Measurements from ENCODE around the gene FCGR2B.
"Not testable (repeated sequence)": the region's sequence is repeated elsewhere in the genome, so short reads cannot be mapped to it uniquely, and the experiment has no call there.

FCGR2B gene

DNA sequence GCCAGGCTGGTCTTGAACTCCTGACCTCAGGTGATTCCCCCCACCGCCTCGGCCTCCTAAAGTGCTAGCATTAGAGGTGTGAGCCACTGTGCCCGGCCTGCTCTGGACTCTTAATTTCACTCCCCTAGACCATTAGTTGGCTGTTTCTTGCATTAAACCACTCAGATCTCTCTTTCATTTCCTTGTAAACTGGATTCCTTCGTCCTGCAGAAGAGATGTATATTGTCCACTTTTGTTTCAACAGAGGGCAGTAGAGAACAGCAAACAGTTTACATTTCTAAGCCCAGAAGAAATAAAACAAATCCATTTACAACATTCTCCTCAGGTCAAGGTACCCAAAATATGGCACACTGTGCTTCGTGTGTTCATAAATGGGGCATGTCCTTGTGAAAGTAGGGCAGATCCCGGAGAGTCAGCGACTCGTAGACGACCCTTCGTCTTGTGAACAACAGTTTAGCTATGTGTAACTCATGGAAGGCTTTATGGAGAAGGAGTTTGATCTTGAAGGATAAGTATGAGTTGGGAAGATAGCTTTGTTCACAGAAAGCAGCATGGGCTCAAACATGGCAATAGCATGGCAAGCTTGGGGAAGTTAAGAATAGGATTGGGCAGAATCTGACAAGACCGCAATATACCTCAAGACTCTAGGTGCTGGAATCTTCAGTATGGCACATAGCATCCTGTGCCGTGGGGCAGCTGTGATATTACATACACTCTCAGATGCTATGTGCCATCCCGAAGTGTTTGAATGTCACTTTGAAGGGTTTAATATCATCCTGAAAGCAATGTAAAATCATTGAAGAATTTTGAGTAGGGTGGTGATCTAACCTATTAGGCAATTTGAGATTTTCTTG is 15.2 kb upstream of the FCGR2B start:
- peak; percentile 51 for DNase-seq

DNA sequence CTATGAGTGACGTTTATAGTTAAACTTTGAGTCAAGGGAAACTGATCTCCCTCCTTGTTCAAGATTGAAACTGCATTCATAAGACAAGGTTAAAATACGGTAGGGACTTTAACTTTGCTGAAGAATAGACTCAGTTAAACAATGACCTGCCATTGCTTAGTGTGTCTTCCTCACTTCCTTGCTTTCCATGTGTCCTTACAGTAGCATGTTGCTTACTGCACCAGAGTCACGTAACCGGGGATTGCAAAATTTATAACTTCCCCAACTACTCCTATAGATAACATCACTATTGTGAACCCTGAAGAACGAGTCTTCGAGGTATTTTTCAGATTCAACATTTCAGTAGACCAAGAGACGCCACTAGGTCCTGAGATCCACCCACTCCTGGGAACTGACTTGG is 9.4 kb upstream of the FCGR2B start:
- not testable (repeated sequence) for DNase-seq

DNA sequence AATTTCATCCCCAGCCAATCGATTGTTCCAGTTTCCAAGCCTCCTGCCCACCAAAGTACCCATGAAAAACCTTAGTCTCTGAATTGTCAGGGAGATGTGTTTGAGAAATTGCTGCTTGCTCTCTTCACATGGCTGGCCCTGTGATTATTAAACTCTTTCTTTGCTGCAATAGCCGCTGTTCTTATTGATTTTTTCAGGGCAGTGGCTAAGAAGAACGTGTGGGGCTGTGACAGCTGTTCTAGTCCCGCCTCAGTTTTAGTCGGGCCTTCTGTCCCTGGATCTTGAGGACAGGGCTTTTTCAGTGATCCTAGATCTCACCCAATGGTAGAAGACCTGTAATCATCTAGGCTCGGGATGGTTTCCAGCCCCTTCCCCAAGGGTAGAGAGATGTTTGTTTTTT is 9.0 kb upstream of the FCGR2B start:
- DNase-seq: not testable (repeated sequence)

DNA sequence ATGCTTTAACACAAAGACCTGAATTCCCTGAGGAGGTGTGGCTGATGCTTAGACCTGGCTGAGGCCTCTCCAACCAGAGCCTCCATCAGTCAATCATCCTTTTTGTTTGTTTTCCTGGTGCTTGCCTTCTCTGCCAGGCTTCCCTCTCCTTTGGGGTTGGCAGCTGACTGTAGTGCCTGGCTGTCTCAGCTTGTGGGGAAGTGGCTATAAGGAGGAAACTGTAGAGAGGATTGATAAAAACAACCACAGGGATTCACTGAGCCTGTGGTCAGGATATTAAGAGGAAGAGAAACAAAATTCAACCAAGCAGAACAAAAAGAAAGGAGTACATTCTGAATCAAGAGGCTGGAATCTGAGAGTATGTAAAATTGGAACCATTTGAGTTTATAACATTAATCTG is 4.4 kb upstream of the FCGR2B start:
- not testable (repeated sequence) for DNase-seq

DNA sequence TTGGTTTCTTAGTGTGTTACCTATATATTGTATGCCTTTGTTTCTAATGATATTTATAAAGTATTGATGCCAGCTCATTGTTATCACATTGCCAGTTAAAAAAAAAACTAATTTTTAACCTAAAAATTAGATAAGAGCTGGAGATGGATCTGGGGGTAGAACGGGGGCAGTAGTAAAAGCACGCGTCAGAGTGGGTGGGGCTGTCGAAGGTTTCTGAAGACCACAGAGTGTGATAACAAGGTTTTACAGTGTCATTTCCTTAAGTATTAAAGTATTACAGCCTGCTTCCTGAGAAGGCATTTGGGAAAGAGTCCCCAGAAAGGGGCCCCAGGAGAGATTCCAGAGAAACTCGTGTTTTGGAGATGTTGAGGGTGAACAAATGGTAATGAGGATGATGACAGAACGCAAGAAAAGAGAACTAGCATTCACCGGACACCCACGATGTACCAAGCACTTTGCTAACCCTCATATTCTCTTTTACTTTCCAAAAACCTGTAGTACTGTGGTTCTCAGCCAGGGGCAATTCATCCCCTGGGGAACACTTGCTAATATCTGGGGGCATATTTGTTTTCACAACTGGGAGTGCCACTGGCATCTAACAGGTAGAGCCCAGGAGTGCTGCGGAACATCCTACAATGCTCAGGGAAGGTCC is 1.2 kb upstream of the FCGR2B start:
- DNase-seq: not testable (repeated sequence)

DNA sequence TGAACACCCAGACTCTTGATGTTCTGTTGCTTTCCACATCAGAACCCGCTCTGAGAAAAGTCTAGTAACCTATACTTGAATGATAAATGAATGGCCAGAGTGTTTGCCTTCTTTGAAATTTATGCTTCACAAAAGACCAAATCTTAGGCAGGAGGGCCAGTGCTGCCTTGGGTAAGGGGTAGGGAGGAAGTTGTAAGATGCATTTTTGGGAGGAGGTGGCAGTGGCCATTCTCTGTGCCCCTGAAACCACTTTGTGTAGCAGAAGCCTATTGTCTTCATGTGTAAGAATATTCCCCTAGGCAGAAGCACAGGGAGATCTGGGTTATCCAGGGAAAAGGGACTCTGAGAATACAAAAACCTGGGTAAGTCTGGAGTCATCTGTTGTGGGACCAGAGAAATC is 626 bp downstream of the FCGR2B start:
- not testable (repeated sequence) for DNase-seq

DNA sequence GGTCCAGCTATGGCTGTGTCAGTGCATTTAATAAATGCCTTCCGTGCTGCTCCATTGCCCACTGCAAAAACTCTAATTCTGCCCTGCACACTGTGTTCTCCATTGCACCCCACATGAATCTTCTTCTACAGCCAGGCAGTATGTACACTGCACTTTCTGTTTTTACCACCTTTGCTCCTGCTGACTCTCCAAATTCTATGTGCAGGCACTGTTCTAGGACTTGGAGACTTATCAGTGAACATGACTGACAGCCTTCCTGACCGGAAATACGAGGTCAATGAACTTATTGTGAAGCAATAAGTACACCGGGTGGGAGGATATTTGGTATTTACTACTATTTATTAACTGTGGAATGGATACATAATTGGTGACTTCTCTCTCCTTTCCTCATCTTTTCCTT is 1.7 kb downstream of the FCGR2B start:
- not testable (repeated sequence) for DNase-seq

DNA sequence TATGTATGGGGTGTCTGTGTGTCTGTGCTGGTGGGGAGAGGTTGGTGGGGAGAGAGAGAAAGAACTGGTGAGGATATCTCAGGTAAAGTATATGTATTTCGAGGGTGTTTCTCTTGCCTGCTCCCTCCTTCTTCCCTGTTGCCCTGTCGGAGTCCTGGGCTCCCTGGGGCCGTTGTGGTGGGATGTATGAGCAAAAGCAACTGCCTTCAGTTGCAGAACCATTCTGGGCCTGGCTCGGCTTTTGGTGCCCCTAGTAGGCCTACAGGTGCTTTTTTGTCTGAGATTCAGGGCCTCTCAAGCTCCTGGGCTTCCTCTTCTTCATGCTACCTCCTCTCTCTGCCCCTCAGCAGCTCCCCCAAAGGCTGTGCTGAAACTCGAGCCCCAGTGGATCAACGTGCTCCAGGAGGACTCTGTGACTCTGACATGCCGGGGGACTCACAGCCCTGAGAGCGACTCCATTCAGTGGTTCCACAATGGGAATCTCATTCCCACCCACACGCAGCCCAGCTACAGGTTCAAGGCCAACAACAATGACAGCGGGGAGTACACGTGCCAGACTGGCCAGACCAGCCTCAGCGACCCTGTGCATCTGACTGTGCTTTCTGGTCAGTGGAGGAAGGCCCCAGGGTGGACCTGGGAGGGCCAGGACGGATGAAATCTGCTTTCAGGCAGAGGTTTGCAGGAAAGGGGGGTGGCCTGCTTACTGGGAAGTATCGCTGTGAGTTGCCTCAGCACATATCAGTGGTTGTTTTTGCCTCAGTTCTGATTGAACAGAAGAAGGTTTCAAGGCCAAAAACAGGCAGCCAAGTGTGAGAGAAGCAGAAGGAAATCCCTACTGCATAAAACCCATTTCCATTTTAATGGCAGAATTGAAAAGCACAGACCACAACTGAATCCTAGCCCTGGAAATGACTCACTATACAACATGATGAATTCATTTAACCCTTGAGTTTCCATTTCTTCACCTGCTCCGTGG is 8.4 kb downstream of the FCGR2B start:
- DNase-seq: peak; percentile 6

DNA sequence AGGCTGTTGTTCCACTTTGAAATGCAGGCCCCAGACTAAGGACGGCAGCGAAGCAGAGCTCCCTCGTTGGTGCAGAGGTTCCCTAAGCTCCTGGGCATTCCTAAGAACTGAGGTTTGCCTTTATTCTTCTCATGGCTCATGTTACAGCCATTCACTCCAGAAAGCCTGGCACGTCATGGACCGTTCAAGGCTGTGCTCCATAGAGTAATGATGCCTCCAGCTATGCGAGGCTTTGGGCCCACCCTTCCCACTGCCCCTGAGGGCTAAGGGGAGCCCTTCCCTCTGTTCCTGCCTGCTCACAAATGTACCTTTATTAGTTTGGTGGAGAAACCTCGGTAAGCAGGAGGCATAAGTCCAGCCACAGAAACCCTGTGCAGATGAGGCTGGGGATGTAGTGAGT is 10.5 kb downstream of the FCGR2B start:
- DNase-seq: peak; percentile 9

DNA sequence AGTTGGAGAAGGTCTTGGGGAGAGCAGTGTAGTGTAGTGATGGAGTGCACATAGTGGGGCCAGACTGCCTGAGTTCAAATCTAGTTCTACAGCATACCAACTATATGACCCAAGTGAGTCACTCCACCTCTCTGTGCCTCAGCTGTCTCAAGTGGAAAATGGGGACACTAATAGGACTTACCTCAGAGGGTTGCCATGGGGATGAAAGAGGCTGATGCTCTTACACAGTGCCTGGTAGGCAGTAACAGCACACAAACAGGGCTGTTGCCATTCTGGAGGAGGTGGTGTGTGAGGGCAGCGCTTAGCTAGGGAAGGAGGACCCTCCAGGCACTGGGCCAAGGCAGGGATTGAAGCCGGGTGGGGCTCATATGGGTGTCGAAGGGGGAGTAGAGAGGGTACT is 11.5 kb downstream of the FCGR2B start:
- not testable (repeated sequence) for DNase-seq

DNA sequence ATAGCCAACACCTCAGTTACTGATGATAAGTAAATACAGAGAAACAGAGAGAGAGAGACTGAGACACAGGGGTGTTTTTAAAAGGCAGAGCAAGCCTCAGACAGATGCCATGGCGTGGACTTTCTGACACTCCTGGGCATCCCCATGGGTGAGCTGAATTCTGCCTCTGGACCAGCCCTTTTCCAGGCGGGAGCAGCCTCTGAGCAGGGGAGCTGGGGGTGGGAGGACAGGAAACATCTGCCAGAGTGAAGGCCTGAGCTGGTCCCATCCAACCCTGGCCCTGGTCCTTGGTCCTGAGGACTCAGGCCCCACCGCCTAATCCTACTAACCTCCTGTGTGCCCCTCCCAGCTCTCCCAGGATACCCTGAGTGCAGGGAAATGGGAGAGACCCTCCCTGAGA is 12.0 kb downstream of the FCGR2B start:
- DNase-seq: not testable (repeated sequence)

DNA sequence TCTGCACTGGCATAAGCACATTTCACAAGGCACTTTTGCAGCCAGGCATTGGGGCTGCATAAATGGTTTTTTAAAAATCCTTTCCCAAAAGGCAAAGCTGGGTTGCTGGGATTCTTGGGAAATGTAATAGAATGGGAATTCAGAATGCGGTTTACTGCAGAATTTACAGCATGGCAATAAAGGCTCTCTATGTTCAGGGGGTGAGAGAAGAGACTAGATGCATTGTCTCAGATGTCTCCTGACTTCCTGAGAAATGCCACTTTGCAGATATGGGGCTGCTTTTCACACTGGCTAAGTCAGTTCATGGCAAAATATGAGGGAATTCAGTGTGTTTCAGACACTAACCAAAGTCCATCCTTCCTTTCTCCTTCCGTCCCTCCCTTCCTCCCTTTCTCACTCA is 13.5 kb downstream of the FCGR2B start:
- DNase-seq: no peak

DNA sequence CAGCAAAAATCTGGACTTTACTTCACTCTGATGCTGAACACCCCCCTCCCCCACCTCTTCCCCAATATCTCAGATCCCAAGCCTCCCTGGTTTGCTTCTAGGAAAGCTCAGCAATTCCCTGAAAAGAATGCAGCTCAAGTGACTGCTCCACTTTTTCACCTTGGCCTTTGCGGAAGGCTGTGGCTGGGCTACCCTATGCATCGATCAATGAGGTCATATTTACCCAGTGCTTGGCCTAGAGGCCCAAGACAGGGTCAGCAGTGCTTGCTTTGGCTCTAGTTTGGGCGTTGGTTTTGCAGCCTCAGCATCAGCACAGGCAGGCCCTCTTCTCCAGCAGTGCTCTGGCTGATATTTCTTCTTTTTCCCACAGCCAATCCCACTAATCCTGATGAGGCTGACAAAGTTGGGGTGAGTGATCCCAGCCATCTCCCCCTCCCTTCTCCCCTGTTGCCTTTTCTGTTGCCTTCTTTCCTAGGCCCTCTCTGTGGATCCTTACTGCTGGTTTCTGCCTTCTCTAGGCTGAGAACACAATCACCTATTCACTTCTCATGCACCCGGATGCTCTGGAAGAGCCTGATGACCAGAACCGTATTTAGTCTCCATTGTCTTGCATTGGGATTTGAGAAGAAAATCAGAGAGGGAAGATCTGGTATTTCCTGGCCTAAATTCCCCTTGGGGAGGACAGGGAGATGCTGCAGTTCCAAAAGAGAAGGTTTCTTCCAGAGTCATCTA is 14.2 kb downstream of the FCGR2B start:
- no peak for DNase-seq

DNA sequence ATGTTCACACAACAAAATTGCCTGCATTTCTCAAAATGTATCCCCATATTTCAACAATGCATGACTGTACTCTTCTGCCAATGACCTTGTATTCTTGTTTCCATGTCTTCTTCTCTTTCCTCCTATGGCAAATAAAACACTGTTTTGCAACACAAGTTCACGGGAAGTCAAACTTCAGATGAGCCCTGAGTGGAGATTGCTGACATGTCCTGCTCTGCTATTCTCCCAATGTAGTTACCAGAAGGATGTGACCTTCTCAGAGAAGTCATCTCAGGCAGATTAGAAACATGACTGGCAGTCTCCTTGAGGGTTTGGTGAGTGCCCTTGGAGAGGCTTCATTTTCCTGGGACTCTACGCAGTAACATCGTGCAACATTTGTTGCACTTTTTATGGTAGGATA is 15.6 kb downstream of the FCGR2B start:
- no peak for DNase-seq

DNA sequence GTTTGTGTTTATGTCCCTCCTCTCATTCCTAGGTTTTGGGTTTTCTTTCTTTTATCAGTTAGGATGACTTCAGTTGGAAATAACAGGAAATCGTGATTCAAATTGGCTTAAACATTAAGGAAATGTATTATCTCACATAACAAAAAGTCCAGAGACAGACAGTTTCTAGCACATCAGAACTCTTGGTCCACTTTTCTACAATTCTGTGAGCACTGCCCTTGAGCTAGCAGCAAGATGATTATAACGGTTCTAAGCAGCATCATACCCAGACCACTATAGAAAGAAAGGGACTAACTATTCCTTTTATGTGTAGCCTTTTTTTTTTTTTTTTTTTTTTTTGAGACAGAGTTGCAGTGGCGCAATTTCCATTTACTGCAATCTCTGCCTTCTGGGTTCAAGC is 18.9 kb downstream of the FCGR2B start:
- DNase-seq: no peak

DNA sequence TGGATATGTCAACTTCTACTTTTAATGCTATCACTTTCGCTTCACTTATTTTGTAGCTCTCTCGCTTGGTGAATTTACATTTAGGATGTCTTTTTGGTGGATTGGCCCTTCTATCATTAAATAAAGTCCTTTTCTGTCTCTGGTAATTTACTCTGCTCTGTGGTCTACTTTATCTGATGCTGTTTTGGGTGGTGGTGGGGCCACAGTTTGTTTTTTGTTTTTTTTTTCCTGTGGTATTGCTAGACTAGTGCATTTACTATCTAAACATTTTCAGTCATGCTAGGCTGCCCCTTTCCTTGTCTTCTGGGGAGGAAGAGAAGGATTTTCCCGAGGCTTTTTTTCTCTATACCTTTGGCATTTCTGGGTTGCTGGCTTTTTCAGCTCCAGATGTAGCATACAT is 26.0 kb downstream of the FCGR2B start:
- DNase-seq: no peak

DNA sequence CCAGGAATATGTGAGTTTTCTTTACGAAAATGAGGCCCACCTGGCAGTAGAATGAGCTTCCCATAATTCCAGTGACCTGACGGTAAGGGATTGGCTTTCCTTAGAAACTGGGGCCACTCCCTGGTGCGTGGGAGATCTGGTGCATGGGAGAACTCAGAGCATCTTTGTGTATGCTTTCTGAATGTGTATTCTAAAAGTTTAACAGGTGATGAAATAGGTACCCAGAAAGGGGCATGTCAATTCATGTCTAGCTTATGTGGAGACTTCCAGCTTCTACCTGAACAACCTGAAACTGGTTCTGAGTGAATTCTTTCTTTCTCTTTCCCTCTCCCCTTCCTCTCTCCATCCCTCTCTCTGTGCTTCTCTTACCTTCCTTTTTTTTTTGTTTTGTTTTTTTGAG is 28.9 kb downstream of the FCGR2B start:
- DNase-seq: no peak

DNA sequence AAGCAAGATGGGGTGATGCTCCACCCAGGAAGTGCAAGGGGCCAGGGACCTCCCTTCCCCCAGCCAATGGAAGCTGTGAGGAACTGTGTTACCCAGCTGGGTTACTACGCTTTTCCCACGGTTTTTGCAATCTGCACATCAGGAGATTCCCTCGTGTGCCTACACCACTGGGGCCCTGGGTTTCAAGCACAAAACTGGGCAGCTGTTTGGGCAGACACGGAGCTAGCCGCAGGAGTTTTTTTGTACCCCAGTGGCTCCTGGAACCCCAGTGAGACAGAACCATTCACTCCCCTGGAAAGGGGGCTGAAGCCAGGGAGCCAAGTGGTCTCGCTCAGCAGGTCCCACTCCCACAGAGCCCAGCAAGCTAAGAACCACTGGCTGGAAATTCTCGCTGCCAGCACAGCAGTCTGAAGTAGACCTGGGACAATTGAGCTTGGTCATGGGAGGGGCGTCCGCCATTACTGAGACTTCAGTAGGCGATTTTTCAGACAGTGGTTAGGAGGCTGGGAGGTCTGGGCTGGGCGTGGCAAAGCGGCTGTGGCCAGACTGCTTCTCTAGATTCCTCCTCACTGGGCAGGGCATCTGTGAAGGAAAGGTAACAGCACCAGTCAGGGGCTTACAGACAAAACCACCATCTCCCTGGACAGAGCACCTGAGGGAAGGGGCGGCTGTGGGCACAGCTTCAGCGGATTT is 30.2 kb downstream of the FCGR2B start:
- not testable (repeated sequence) for DNase-seq

DNA sequence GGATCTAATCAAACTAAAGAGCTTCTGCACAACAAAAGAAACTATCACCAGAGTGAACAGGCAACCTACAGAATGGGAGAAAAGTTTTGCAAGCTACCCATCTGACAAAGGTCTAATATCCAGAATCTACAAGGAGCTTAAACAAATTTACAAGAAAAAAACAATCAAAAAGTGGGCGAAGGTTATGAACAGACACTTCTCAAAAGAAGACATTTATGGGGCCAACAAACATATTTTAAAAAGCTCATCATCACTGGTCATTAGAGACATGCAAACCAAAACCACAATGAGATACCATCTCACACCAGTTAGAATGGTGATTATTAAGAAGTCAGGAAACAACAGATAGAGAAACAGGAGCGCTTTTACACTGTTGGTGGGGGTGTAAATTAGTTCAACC is 35.4 kb downstream of the FCGR2B start:
- DNase-seq: not testable (repeated sequence)

DNA sequence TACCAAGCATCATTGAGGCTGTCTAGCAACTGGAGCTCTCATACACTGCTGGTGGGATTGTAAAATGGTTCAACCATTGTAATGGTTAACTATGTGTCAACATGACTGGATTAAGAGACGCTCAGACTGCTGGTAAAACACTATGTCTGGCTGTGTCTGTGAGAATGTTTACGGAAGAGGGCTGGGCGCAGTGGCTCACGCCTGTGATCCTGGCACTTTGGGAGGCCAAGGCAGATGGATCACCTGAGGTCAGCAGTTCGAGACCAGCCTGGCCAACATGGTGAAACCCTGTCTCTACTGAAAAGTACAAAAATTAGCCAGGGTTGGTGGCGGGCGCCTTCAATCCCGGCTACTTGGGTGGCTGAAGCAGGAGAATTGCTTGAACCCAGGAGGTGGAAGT is 39.3 kb downstream of the FCGR2B start:
- no peak for DNase-seq

DNA sequence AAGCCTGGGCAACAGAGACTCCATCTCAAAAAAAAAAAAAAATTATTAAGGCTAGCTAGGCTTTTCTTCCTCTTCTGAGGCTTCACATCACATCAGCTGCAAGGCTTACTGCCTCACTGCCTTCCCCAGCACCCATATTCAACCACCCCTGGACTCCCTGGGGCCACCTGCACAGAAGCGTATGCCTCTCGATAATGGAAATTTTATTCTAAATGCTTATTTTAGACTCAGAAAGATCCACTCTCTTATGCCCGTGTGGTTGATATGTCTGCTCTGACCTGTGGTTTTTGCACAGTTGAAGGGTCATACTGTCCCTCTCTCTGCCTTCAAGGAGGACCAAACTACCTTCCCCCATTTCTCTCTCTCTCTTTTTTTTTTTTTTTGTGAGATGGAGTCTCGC is 42.6 kb downstream of the FCGR2B start:
- no peak for DNase-seq

DNA sequence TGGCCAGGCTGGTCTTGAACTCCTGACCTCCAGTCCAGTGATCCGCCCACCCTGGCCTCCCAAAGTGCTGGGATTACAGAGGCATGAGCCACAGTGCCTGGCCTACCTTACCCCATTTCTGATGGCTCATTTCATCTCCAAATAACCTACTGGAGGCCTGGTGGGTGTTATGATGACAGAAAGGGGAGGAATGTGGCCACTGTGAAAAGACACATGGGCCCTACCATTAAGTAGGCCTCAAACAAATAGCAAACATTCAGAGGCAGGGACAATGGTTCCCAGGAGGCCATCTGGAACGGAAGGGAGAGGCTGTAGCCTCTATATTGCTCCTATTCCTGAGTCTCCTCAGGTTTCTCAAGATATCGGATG is 43.2 kb downstream of the FCGR2B start:
- peak; percentile 75 for DNase-seq
